ENCODE data around the gene BNIP1. TPM values are rescaled to one million over a fixed set of nuclear protein-coding genes. Genes with fewer than 3 reads are reported as not detected.

BNIP1 gene
- total and polyA plus RNA-seq, 9 donors, result 8.3 to 17.6 (median 9.5) TPM

DNA sequence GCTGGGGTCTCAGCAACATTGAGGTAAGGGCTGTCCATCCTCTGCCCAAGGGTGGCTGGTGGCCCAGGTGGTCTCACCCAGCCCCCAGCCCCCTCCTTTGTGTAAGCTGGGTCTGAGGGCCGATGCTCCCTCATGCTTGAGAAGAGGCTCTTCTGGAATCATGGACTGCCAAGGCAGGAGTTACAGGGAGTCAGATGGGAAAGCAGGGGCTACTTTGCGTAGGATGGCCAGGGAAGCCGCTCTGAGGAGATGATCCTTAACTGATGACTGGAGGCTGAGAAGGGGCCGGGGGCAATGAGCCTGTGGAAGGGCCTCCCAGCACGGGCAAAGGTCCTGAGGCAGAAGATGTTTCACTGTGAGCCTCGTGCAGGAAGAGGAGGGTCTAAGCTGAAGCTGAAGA, 67.0 kb downstream of the BNIP1 start:
- Histone ChIP-seq H3K4me1 (ENCODE audit: insufficient read depth) (no peaks in the 10 kb centered on the region), H3K4me3 (no peak overlapping the region), H3K9me3 (peaks cover 0 to 3% of the 10 kb centered on the region in 2 donors), H3K27ac (no peak overlapping the region), H3K27me3 (no peaks in the 10 kb centered on the region), H3K36me3 (no peaks in the 10 kb centered on the region)
- TF ChIP-seq, protein P1, sequence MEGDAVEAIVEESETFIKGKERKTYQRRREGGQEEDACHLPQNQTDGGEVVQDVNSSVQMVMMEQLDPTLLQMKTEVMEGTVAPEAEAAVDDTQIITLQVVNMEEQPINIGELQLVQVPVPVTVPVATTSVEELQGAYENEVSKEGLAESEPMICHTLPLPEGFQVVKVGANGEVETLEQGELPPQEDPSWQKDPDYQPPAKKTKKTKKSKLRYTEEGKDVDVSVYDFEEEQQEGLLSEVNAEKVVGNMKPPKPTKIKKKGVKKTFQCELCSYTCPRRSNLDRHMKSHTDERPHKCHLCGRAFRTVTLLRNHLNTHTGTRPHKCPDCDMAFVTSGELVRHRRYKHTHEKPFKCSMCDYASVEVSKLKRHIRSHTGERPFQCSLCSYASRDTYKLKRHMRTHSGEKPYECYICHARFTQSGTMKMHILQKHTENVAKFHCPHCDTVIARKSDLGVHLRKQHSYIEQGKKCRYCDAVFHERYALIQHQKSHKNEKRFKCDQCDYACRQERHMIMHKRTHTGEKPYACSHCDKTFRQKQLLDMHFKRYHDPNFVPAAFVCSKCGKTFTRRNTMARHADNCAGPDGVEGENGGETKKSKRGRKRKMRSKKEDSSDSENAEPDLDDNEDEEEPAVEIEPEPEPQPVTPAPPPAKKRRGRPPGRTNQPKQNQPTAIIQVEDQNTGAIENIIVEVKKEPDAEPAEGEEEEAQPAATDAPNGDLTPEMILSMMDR (IDR thresholded peaks at IDR 0.05), result no peak
- TF ChIP-seq EP300 (IDR thresholded peaks at IDR 0.05), result no peak
- no peak for TF ChIP-seq POLR2A (IDR thresholded peaks at IDR 0.05)
- DNase-seq, result no peak
- WGBS, 3 donors, result 70 to 80% (median 78%) methylated on average over 6 of the region's 6 CpGs
- intact Hi-C loops (cut with DNase I), result no loop called here

GRCh38 chr5:173213236-173213933, 69.1 kb downstream of the BNIP1 start:
- no peaks in the 10 kb centered on the region for H3K4me1 ChIP-seq (ENCODE audit: insufficient read depth)
- H3K36me3 ChIP-seq, result no peaks in the 10 kb centered on the region
- H3K27me3 ChIP-seq, result no peaks in the 10 kb centered on the region
- H3K9me3 ChIP-seq, result peaks cover 0 to 1% of the 10 kb centered on the region in 2 donors
- TF ChIP-seq, protein P1 (IDR thresholded peaks at IDR 0.05), result no peak
- TF ChIP-seq POLR2A (IDR thresholded peaks at IDR 0.05) (no peak), EP300 (IDR thresholded peaks at IDR 0.05) (no peak)
- intact Hi-C loops (cut with DNase I), result no loop called here
- 92 to 96% (median 94%) methylated on average over 46 to 49 of the region's 49 CpGs for WGBS, 3 donors
- no peak for DNase-seq
- no peak overlapping the region for H3K4me3 ChIP-seq
- no peak overlapping the region for H3K27ac ChIP-seq

Other genes starting within 250 kb of the BNIP1 start
- 10 to 100 TPM; 19.8 to 34.8 (median 24.3) TPM for gene RPL26L1, start 185.1 kb upstream of the BNIP1 start, total RNA-seq
- gene RPL26L1, start 185.1 kb upstream of the BNIP1 start, polyA plus RNA-seq, result 10 to 100 TPM; 36.3 to 42.2 TPM
- 100 to 1,000 TPM in 6 of 7 donors, 10 to 100 TPM in 1; 99.7 to 171 (median 161) TPM for gene ATP6V0E1, start 160.8 kb upstream of the BNIP1 start, total RNA-seq
- 100 to 1,000 TPM; 211 to 376 TPM for gene ATP6V0E1, start 160.8 kb upstream of the BNIP1 start, polyA plus RNA-seq
- 10 to 100 TPM; 25.2 to 45.9 (median 33.4) TPM for gene CREBRF, start 88.2 kb upstream of the BNIP1 start, total RNA-seq
- 10 to 100 TPM; 12.3 to 15.6 TPM for gene CREBRF, start 88.2 kb upstream of the BNIP1 start, polyA plus RNA-seq
- not detected for gene NKX2-5, start 90.7 kb downstream of the BNIP1 start, total RNA-seq
- gene NKX2-5, start 90.7 kb downstream of the BNIP1 start, polyA plus RNA-seq, result not detected
- gene STC2, start 183.9 kb downstream of the BNIP1 start, total RNA-seq, result 1 to 10 TPM in 2 of 7 donors, under 1 TPM in 5; 0.45 to 8.3 (median 0.83) TPM
- gene STC2, start 183.9 kb downstream of the BNIP1 start, polyA plus RNA-seq, result 1 to 10 TPM in 1 of 2 donors, under 1 TPM in 1; 0.71 to 3.2 TPM

All from ovary (tissue), 9 donors.